Kidney (tissue), 14 donors: ENCODE measurements around the gene NLRC5. TPM values are rescaled to one million over a fixed set of nuclear protein-coding genes. Genes with fewer than 3 reads are reported as not detected.

Experiments
- DNase-seq, 5 donors: peaks; one replicate each; pipeline ENCODE4 v3.0.0-alpha.2; 2013 to 2020
- FAIRE-seq: peaks from 2 replicates; lab custom pipeline; 2012; peaks lifted over from hg19 to GRCh38; lab: Jason Lieb, UNC
- H3K27ac ChIP-seq, 2 donors: one replicate each; pipeline ENCODE4 v1.7.0; 2013; ENCODE audit warnings: low read depth in 2 of 2, low read length in 2 of 2, inconsistent platforms in 1 of 2
- H3K27me3 ChIP-seq: one replicate; pipeline ENCODE4 v1.7.1; 2013; ENCODE audit warnings: low read length, inconsistent platforms; ENCODE audit not compliant: control insufficient read depth, insufficient read depth
- H3K36me3 ChIP-seq, 3 donors: one replicate each; pipeline versions ENCODE4 v1.7.0 to v1.7.1; 2013; ENCODE audit warnings: low read length in 3 of 3, control low read depth in 1 of 3, inconsistent platforms in 1 of 3; ENCODE audit not compliant: insufficient read depth in 3 of 3, control insufficient read depth in 2 of 3
- H3K4me1 ChIP-seq, 3 donors: one replicate each; pipeline versions ENCODE4 v1.7.0 to v1.7.1; 2013; ENCODE audit warnings: low read length in 3 of 3, inconsistent platforms in 1 of 3, low read depth in 1 of 3; ENCODE audit not compliant: control insufficient read depth in 2 of 3, insufficient read depth in 2 of 3
- H3K4me3 ChIP-seq, 3 donors: one replicate each; pipeline versions ENCODE4 v1.7.0 to v1.8.1; 2013; ENCODE audit warnings: low read length in 3 of 3, control low read depth in 1 of 3, inconsistent platforms in 1 of 3
- H3K9ac ChIP-seq, 3 donors: one replicate each; pipeline versions ENCODE4 v1.7.0 to v1.7.1; 2013; ENCODE audit warnings: low read length in 3 of 3, control low read depth in 1 of 3, inconsistent platforms in 1 of 3
- H3K9me3 ChIP-seq, 3 donors: one replicate each; pipeline versions ENCODE4 v1.7.0 to v1.7.1; 2013; ENCODE audit warnings: low read length in 3 of 3, control low read depth in 1 of 3, inconsistent platforms in 1 of 3; ENCODE audit not compliant: control insufficient read depth in 2 of 3, insufficient read depth in 1 of 3
- intact Hi-C: fragments of 100-400 bp; cut with DNase I; formaldehyde crosslinking; loops from one replicate; pipeline ENCODE4 v1.11.1; 2022
- polyA plus RNA-seq: library from polyadenylated mRNA; stranded (reverse); fragments of 350-450 nt; fragmentation: Illumina TruSeq; extraction: RNeasy Lipid Tissue Mini Kit (QIAGEN cat#74804); gene quantifications from one replicate; pipeline ENCODE4 v1.2.3, GENCODE V29; 2014; ENCODE audit warnings: low read depth, low replicate concordance; ENCODE audit not compliant: insufficient read depth
- total RNA-seq: library from RNA; stranded (reverse); fragmentation: NEBNext Ultra II Directional; extraction: Animal tissue kit (Norgen Biotek cat#: 25700); gene quantifications from one replicate; pipeline ENCODE4 v1.2.1, GENCODE V29; 2021
- TF ChIP-seq, protein P1 (sequence below): IDR thresholded peaks from 3 replicates; pipeline ENCODE4 v1.5.1; 2012; ENCODE audit warnings: mild to moderate bottlenecking, moderate library complexity, borderline replicate concordance; ENCODE audit not compliant: insufficient read depth; ENCODE audit errors: extremely low read depth
- donor health status: control.
- donor health status: control.
- donor health status: control.
- donor health status: control.
- donor health status: control.
- donor health status: DM: yes; HTN: yes; CAD: no.
- donor health status: Normal renal cell carcinoma (clear cell type).

NLRC5 gene
- total and polyA plus RNA-seq, 2 donors from 2014 or later: 7.1 to 55.6 TPM

DNA sequence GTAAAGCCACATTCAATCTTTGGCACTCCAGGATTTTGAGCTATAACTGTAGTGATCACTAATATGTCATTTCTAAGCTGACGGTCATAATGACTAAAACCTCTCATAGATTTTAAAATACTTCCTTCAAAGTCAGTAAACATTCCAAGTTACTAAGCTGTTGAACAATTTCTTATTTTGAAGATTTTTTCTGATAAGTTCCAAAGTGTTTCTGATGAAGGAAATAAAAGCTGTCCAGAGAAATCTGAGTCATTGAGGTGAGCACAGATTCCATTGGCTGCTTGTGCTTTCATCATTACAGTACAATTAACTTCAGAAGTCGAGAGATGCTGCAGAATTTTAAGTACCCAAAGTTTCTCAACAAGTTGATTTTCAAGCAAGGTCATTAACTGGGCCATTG lies 23.9 kb downstream of the NLRC5 start:
- intact Hi-C loops: no loop called here
- Histone ChIP-seq H3K27ac (no peak overlapping the region), H3K4me1 (no peaks in the 10 kb centered on the region), H3K4me3 (no peak overlapping the region), H3K9ac (no peak overlapping the region), H3K27me3 (no peaks in the 10 kb centered on the region), H3K9me3 (no peaks in the 10 kb centered on the region), H3K36me3 (no peaks in the 10 kb centered on the region)
- FAIRE-seq (no peak), DNase-seq (no peak)
- TF ChIP-seq, protein P1, sequence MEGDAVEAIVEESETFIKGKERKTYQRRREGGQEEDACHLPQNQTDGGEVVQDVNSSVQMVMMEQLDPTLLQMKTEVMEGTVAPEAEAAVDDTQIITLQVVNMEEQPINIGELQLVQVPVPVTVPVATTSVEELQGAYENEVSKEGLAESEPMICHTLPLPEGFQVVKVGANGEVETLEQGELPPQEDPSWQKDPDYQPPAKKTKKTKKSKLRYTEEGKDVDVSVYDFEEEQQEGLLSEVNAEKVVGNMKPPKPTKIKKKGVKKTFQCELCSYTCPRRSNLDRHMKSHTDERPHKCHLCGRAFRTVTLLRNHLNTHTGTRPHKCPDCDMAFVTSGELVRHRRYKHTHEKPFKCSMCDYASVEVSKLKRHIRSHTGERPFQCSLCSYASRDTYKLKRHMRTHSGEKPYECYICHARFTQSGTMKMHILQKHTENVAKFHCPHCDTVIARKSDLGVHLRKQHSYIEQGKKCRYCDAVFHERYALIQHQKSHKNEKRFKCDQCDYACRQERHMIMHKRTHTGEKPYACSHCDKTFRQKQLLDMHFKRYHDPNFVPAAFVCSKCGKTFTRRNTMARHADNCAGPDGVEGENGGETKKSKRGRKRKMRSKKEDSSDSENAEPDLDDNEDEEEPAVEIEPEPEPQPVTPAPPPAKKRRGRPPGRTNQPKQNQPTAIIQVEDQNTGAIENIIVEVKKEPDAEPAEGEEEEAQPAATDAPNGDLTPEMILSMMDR: no peak

DNA sequence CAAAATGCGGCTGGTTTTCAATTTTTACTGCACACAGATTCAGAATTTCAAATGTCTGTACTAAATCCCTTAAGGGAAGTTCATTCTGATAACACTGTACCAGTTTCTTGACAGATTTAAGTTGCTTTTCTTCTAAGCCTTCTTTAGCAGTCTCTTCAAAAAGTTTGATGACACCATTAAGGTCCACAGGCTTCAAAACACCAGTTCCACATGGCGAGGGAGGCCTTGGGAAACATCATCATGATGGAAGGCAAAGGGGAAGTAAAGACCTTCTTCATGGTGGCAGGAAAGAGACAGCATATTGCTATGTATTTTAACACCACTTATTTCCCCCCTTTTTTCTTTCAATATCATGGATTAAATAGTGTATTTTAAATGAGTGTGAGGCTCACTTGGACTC lies 24.5 kb downstream of the NLRC5 start:
- TF ChIP-seq, protein P1: no peak
- H3K27me3 ChIP-seq: no peaks in the 10 kb centered on the region
- no peak overlapping the region for H3K9ac ChIP-seq
- DNase-seq (no peak), FAIRE-seq (no peak)
- no peak overlapping the region for H3K4me3 ChIP-seq
- H3K36me3 ChIP-seq: no peaks in the 10 kb centered on the region
- no peak overlapping the region for H3K27ac ChIP-seq
- H3K4me1 ChIP-seq: no peaks in the 10 kb centered on the region
- intact Hi-C loops: no loop called here
- no peaks in the 10 kb centered on the region for H3K9me3 ChIP-seq

DNA sequence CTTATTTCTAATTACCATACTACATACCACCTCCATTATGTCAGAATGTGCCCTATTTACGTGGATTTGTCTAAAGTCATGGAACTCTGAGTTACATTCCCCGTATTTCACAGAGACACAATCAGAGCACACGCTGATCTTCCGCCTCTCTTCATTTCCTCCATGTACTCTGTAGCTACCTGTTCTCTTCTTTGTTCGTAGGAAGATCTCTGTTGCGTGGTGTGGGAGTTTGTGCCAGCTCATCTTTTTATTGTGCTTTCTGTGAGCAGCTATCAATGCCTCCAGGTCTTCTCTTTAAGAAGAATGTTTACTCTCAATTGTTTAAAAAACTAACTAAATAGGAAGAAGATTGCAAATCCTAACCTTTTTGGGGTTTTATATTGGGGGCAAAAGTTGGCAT lies 26.9 kb downstream of the NLRC5 start:
- H3K27me3 ChIP-seq: no peaks in the 10 kb centered on the region
- H3K27ac ChIP-seq: no peak overlapping the region
- no peak for DNase-seq
- H3K36me3 ChIP-seq: peaks cover 0 to 2% (median 0%) of the 10 kb centered on the region in 3 donors
- H3K9me3 ChIP-seq: no peaks in the 10 kb centered on the region
- TF ChIP-seq, protein P1: no peak
- no peak overlapping the region for H3K9ac ChIP-seq
- no peak for FAIRE-seq
- intact Hi-C loops: no loop called here
- no peak overlapping the region for H3K4me3 ChIP-seq
- H3K4me1 ChIP-seq: no peaks in the 10 kb centered on the region

GRCh38 chr16:57016831-57017230 lies 27.5 kb downstream of the NLRC5 start:
- no peak overlapping the region for H3K4me3 ChIP-seq
- DNase-seq: no peak
- intact Hi-C loops: no loop called here
- H3K36me3 ChIP-seq: peaks cover 0 to 2% (median 0%) of the 10 kb centered on the region in 3 donors
- no peaks in the 10 kb centered on the region for H3K4me1 ChIP-seq
- no peak overlapping the region for H3K27ac ChIP-seq
- no peaks in the 10 kb centered on the region for H3K27me3 ChIP-seq
- no peaks in the 10 kb centered on the region for H3K9me3 ChIP-seq
- TF ChIP-seq, protein P1: no peak
- H3K9ac ChIP-seq: no peak overlapping the region
- FAIRE-seq: no peak
